ENCODE results near the gene CBLN3. TPM values are rescaled to one million over a fixed set of nuclear protein-coding genes. Genes with fewer than 3 reads are reported as not detected.
"Not testable (repeated sequence)": the region's sequence is repeated elsewhere in the genome, so short reads cannot be mapped to it uniquely, and the experiment has no call there.

Gene CBLN3
- total RNA-seq (2014; rRNA removed; shearing (Covaris generic)) (3.4 and 5.6 TPM in 2 replicates), polyA plus RNA-seq (2016; fragmentation: Nextera tagmentation; extraction: Ambion mirVana) (2.4 and 3.1 TPM in 2 replicates)

GRCh38 chr14:24429395-24430142, at the start of gene CBLN3, which contains the start of gene KHNYN:
CBLN3 (minus strand) TSS chr14:24429668; CDS start chr14:24429054, 614 bp downstream.
KHNYN (plus strand) TSS chr14:24429954; CDS start chr14:24430731, 777 bp downstream.
- peaks cover 45% of the 10 kb centered on the region for H3K4me1 ChIP-seq (ENCODE audit: insufficient read depth)

DNA sequence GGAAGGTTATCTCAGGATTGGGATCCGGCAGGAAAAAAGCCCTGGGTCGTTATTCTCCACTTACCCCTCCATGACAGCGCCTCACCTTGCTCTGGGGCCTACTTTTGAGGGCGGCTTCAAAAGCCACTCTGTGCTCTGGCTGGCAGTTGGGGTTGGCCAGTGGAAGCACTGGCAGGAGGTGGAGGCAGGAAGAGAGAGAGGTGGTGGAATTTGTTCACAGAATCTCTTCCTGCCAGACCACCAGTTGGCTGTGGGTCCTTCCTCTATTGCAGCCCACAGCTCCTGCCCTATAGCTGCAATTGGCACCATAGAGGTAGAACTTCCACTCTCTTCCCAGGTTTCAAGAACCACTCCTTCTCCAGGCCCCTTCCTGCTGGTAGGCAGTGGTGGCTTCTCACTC, 45.8 kb upstream of the CBLN3 start:
- DNase-seq = no peak
- no peaks in the 10 kb centered on the region for H3K4me1 ChIP-seq (ENCODE audit: insufficient read depth)
- no peak overlapping the region for H3K4me2 ChIP-seq (ENCODE audit: unreplicated experiment)
- no peak overlapping the region for H3K9ac ChIP-seq
- no peaks in the 10 kb centered on the region for H4K20me1 ChIP-seq (ENCODE audit: insufficient read depth)
- H3K36me3 ChIP-seq (ENCODE audit: low read depth) = no peaks in the 10 kb centered on the region
- no peak overlapping the region for H2AFZ ChIP-seq
- no peak for TF ChIP-seq EZH2phosphoT487 (IDR thresholded peaks at IDR 0.05; ENCODE audit: insufficient read depth, low read depth)
- no peak for TF ChIP-seq EZH2 (IDR thresholded peaks at IDR 0.05; ENCODE audit: insufficient read depth, poor library complexity, severe bottlenecking)
- H3K4me3 ChIP-seq = no peak overlapping the region
- no peak overlapping the region for H3K27ac ChIP-seq
- 59 to 60% methylated on average over 4 of the region's 4 CpGs for WGBS, 2 experiments (ENCODE audit: low coverage in 1 of 2, low lambda C conversion rate in 2 of 2, missing lambda C conversion rate in 2 of 2)
- no peaks in the 10 kb centered on the region for H3K79me2 ChIP-seq (ENCODE audit: insufficient read depth)
- H3F3A ChIP-seq (ENCODE audit: insufficient read depth) = no peaks in the 10 kb centered on the region
- no peaks in the 10 kb centered on the region for H3K27me3 ChIP-seq (replicated peaks; ENCODE audit: insufficient read depth)
- in situ Hi-C loops (cut with MboI) = no loop called here
- no peaks in the 10 kb centered on the region for H3K9me2 ChIP-seq (ENCODE audit: insufficient read depth)
- no peaks in the 10 kb centered on the region for H3K9me3 ChIP-seq (ENCODE audit: low read depth)

More at GRCh38 chr14:24429395-24430142, at the start of gene CBLN3, which contains the start of gene KHNYN:
- Histone ChIP-seq H3K27me3 (replicated peaks; ENCODE audit: insufficient read depth) (no peaks in the 10 kb centered on the region), H3F3A (ENCODE audit: insufficient read depth) (peaks cover 40% of the 10 kb centered on the region), H3K9me3 (ENCODE audit: low read depth) (no peaks in the 10 kb centered on the region), H3K4me2 (ENCODE audit: unreplicated experiment) (peak within 1 kb of the TSS; percentile 97), H4K20me1 (ENCODE audit: insufficient read depth) (no peaks in the 10 kb centered on the region), H3K27ac (peak within 1 kb of the TSS; percentile 98), H3K9me2 (ENCODE audit: insufficient read depth) (no peaks in the 10 kb centered on the region), H2AFZ (peak within 1 kb of the TSS; percentile 73), H3K36me3 (ENCODE audit: low read depth) (peaks cover 14% of the 10 kb centered on the region), H3K79me2 (ENCODE audit: insufficient read depth) (peaks cover 42% of the 10 kb centered on the region), H3K4me3 (peak within 1 kb of the TSS; percentile 97), H3K9ac (peak within 1 kb of the TSS; percentile 97)
- TF ChIP-seq EZH2phosphoT487 (IDR thresholded peaks at IDR 0.05; ENCODE audit: insufficient read depth, low read depth) (no peak), EZH2 (IDR thresholded peaks at IDR 0.05; ENCODE audit: insufficient read depth, poor library complexity, severe bottlenecking) (no peak)
- in situ Hi-C loops (cut with MboI) = no loop called here
- DNase-seq = peak; percentile 99
- 3 to 4% methylated on average over 30 to 55 of the region's 57 CpGs for WGBS, 2 experiments (ENCODE audit: low coverage in 1 of 2, low lambda C conversion rate in 2 of 2, missing lambda C conversion rate in 2 of 2)

DNA sequence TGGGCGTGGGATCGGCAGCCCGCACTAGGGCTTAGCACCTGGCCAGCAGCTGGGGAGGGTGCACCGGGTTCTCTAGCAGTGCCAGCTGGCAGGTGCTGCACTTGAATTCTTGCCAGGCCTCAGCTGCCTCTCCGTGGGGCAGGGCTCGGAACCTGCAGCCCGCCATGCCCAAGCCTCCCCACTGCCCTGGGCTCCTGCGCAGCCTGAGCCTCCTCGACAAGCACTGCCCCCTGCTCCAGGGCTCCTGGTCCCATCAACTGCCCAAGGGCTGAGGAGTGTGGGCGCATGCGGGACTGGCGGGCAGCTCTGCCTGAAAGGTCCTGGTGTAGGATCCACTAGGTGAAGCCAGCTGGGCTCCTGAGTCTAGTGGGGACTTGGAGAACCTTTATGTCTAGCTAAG, 43.7 kb upstream of the CBLN3 start:
- Histone ChIP-seq H3K27me3 (replicated peaks; ENCODE audit: insufficient read depth) (no peaks in the 10 kb centered on the region), H3K9me2 (ENCODE audit: insufficient read depth) (no peaks in the 10 kb centered on the region), H3K9ac (no peak overlapping the region), H3F3A (ENCODE audit: insufficient read depth) (no peaks in the 10 kb centered on the region), H3K27ac (no peak overlapping the region), H3K9me3 (ENCODE audit: low read depth) (no peaks in the 10 kb centered on the region), H3K36me3 (ENCODE audit: low read depth) (no peaks in the 10 kb centered on the region), H3K4me1 (ENCODE audit: insufficient read depth) (no peaks in the 10 kb centered on the region), H3K79me2 (ENCODE audit: insufficient read depth) (no peaks in the 10 kb centered on the region), H4K20me1 (ENCODE audit: insufficient read depth) (no peaks in the 10 kb centered on the region), H3K4me3 (no peak overlapping the region), H3K4me2 (ENCODE audit: unreplicated experiment) (no peak overlapping the region), H2AFZ (no peak overlapping the region)
- 89 to 96% methylated on average over 6 to 12 of the region's 12 CpGs for WGBS, 2 experiments (ENCODE audit: low coverage in 1 of 2, low lambda C conversion rate in 2 of 2, missing lambda C conversion rate in 2 of 2)
- TF ChIP-seq EZH2 (IDR thresholded peaks at IDR 0.05; ENCODE audit: insufficient read depth, poor library complexity, severe bottlenecking) (no peak), EZH2phosphoT487 (IDR thresholded peaks at IDR 0.05; ENCODE audit: insufficient read depth, low read depth) (no peak)
- in situ Hi-C loops (cut with MboI) = no loop called here
- DNase-seq = no peak

DNA sequence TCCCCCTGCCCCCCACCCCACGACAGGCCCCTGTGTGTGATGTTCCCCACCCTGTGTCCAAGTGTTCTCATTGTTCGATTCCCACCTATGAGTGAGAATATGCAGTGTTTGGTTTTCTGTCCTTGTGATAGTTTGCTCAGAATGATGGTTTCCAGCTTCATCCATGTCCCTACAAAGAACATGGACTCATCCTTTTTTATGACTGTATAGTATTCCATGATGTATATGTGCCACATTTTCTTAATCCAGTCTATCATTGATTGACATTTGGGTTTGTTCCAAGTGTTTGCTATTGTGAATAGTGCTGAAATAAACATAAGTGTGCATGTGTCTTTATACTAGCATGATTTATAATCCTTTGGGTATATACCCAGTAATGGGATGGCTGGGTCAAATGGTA, 41.0 kb upstream of the CBLN3 start:
- H3K9ac ChIP-seq = not testable (repeated sequence)

More for the DNA sequence above, 41.0 kb upstream of the CBLN3 start:
- 77% methylated on average over 2 of the region's 2 CpGs for WGBS, 2 experiments (ENCODE audit: low coverage in 1 of 2, low lambda C conversion rate in 2 of 2, missing lambda C conversion rate in 2 of 2)
- H3K9me3 ChIP-seq (ENCODE audit: low read depth); H3K4me3 ChIP-seq; H4K20me1 ChIP-seq (ENCODE audit: insufficient read depth); DNase-seq; H3K27ac ChIP-seq; H3K79me2 ChIP-seq (ENCODE audit: insufficient read depth); H3K36me3 ChIP-seq (ENCODE audit: low read depth); H3K4me1 ChIP-seq (ENCODE audit: insufficient read depth); H3K9me2 ChIP-seq (ENCODE audit: insufficient read depth); in situ Hi-C loops (cut with MboI); H2AFZ ChIP-seq; H3F3A ChIP-seq (ENCODE audit: insufficient read depth); H3K27me3 ChIP-seq (replicated peaks; ENCODE audit: insufficient read depth); H3K4me2 ChIP-seq (ENCODE audit: unreplicated experiment): not testable (repeated sequence)

All from GM23248 (cell line).